ENCODE measurements around the gene XRCC4.

Gene XRCC4

DNA sequence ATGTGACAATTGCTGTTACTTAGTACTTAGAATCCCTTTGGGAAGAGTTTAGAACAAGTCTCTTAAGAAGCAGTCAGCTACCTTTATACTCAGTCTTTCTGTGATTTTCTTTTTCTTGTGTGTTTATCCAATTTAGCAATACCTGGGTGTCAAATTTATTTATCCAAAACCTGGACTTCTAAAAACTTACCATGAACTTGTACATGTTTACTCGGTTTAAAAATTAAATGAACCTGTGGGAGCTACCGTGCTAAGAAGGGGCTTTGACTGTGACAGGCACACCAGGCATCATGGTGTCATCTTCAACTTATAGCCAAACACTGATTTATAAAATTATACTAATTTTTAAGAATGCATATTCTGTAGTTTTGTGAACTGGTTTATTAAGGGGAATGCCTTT is 96.5 kb downstream of the XRCC4 start:
- Mint-ChIP-seq H3K4me1 (no peaks in the 10 kb centered on the region), H3K36me3 (ENCODE audit: low read depth) (no peaks in the 10 kb centered on the region), H3K27ac (no peak overlapping the region), H3K4me3 (no peak overlapping the region), H3K9me3 (no peaks in the 10 kb centered on the region), H3K27me3 (ENCODE audit: low read depth) (no peaks in the 10 kb centered on the region)
- TF ChIP-seq, protein P1, sequence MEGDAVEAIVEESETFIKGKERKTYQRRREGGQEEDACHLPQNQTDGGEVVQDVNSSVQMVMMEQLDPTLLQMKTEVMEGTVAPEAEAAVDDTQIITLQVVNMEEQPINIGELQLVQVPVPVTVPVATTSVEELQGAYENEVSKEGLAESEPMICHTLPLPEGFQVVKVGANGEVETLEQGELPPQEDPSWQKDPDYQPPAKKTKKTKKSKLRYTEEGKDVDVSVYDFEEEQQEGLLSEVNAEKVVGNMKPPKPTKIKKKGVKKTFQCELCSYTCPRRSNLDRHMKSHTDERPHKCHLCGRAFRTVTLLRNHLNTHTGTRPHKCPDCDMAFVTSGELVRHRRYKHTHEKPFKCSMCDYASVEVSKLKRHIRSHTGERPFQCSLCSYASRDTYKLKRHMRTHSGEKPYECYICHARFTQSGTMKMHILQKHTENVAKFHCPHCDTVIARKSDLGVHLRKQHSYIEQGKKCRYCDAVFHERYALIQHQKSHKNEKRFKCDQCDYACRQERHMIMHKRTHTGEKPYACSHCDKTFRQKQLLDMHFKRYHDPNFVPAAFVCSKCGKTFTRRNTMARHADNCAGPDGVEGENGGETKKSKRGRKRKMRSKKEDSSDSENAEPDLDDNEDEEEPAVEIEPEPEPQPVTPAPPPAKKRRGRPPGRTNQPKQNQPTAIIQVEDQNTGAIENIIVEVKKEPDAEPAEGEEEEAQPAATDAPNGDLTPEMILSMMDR (IDR thresholded peaks at IDR 0.05; ENCODE audit: unreplicated experiment in 3 of 3) = no peak

DNA sequence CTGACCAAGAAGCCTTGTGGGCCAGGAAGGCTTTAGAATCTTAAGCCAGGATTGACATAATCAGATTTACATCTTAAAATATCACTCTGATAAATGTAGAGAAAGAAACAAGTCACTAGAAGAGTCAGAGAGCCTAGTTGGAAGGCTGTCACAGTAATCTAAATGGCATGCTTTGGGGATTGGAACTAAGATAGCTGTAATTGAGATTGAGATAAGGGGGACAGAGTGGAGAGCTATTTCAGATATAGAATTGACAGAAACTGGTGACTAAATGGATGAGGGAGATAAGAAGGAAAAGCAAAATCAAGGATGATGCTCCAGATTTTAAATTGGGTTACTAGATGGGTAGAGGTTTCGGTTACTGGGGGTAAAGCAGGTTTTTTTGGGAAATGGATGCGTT is 100.5 kb downstream of the XRCC4 start:
- H3K36me3 Mint-ChIP-seq (ENCODE audit: low read depth) = no peaks in the 10 kb centered on the region
- no peak overlapping the region for H3K27ac Mint-ChIP-seq
- TF ChIP-seq, protein P1 (IDR thresholded peaks at IDR 0.05; ENCODE audit: unreplicated experiment in 3 of 3) = no peak

DNA sequence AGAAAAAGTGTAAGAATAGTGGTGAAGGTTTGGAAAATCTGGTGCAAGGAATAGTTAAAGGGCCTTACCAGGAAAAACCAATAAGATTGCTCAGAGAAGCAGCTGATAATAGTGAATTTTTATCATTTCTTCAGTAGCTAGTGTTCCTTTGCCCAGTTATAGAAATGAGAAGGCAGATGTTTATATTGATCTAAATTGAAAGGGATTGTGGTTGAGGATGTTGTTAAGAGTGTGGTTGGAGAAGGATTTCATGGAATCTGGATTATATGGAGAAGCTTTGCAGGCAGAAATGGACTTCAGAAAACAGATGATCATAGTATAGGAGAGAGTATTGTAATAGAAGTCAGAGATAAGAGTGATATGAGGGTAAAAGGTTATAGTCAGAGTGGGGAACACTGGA is 102.6 kb downstream of the XRCC4 start:
- Mint-ChIP-seq H3K4me1 (no peaks in the 10 kb centered on the region), H3K9me3 (peaks cover 2% of the 10 kb centered on the region), H3K27me3 (ENCODE audit: low read depth) (no peaks in the 10 kb centered on the region), H3K4me3 (no peak overlapping the region), H3K36me3 (ENCODE audit: low read depth) (peaks cover 3% of the 10 kb centered on the region), H3K27ac (no peak overlapping the region)
- TF ChIP-seq, protein P1 (IDR thresholded peaks at IDR 0.05; ENCODE audit: unreplicated experiment in 3 of 3) = no peak

More for the DNA sequence above, 100.5 kb downstream of the XRCC4 start:
- no peaks in the 10 kb centered on the region for H3K9me3 Mint-ChIP-seq
- H3K27me3 Mint-ChIP-seq (ENCODE audit: low read depth) = no peaks in the 10 kb centered on the region
- H3K4me3 Mint-ChIP-seq = no peak overlapping the region
- H3K4me1 Mint-ChIP-seq = no peaks in the 10 kb centered on the region

DNA sequence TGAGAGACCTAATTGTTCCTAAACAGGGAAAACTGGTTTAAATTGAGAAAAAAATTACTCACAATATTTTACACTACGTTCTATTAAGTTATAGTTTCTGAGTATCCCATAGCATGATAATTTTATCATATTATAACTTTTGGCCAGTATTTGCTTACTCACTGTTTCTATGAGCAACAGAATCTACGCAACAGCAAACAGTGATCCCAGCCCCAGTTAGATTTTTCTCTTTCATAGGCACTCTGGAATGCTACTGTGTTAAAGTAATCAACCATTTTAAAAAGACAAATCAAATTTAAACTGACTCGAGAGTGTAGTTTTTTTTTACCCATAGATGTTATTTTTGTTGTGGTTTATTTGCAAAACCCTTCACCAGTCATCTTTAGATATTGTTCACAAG is 107.2 kb downstream of the XRCC4 start:
- H3K4me3 Mint-ChIP-seq = no peak overlapping the region

DNA sequence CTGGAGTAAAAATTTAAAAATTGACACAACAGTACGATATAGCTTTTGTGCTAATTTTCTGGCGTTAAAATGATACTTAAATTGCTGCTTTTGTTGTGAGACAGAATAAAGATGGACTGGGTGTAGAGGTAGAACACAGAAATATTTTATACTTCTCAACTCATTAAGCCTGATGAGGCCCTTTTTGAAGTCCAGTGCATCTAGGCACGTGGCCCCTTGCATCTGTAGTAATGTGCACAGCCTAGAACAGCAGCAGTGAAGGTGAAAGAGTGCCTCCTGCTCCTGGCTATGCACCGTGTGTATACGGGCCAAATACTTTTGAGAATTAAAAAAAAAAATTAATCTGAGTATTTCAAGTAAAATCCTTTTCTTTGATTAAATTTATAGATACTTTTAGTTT is 115.6 kb downstream of the XRCC4 start:
- peaks cover 9% of the 10 kb centered on the region for H3K4me1 Mint-ChIP-seq
- no peak overlapping the region for H3K27ac Mint-ChIP-seq
- TF ChIP-seq, protein P1 (IDR thresholded peaks at IDR 0.05; ENCODE audit: unreplicated experiment in 3 of 3) = no peak
- H3K27me3 Mint-ChIP-seq (ENCODE audit: low read depth) = no peaks in the 10 kb centered on the region
- H3K36me3 Mint-ChIP-seq (ENCODE audit: low read depth) = no peaks in the 10 kb centered on the region
- no peak overlapping the region for H3K4me3 Mint-ChIP-seq
- no peaks in the 10 kb centered on the region for H3K9me3 Mint-ChIP-seq

More for the DNA sequence above, 107.2 kb downstream of the XRCC4 start:
- peaks cover 8% of the 10 kb centered on the region for H3K9me3 Mint-ChIP-seq
- TF ChIP-seq, protein P1 (IDR thresholded peaks at IDR 0.05; ENCODE audit: unreplicated experiment in 3 of 3) = no peak
- H3K4me1 Mint-ChIP-seq = no peaks in the 10 kb centered on the region
- H3K36me3 Mint-ChIP-seq (ENCODE audit: low read depth) = peaks cover 9% of the 10 kb centered on the region
- no peak overlapping the region for H3K27ac Mint-ChIP-seq
- H3K27me3 Mint-ChIP-seq (ENCODE audit: low read depth) = no peaks in the 10 kb centered on the region

DNA sequence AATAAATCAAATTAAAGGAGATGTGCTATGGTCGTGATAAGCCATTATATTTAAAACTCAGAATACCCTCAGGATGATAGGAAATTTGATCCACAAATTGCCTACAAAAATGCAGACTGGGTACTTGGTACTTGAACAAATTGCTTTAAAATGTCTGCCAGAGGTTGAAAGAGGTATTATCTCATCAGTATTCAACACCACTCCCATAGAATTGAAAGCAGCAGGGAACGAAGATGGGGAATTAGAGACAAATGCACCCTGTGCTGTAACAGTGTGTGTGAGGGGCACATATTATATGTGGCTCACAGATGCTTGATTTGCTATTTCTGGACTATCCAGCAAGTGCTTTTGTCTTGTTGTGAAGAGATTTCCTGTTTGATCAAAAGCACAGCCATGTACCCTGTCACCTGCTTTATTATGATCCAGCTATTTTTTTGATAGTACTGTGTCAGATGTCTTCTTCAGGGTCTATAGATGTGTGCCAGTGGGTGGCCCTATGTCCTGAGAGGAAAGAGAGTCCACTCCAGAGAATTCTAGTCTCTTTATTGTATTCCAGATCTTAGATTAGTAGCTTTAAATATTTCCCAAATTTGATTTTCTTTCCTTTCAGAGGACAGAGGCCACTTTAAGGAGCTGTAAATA is 120.1 kb downstream of the XRCC4 start:
- Mint-ChIP-seq H3K9me3 (no peaks in the 10 kb centered on the region), H3K4me1 (peaks cover 24% of the 10 kb centered on the region), H3K36me3 (ENCODE audit: low read depth) (no peaks in the 10 kb centered on the region), H3K4me3 (no peak overlapping the region), H3K27me3 (ENCODE audit: low read depth) (no peaks in the 10 kb centered on the region), H3K27ac (peak overlapping the region; percentile 23 to 69 (median 40))
- TF ChIP-seq, protein P1 (IDR thresholded peaks at IDR 0.05; ENCODE audit: unreplicated experiment in 3 of 3) = no peak

All from nephron (organoid).